GM12874 (cell line): Measurements from ENCODE around the gene MRLN.

ENCODE experiments used
- TF ChIP-seq, protein P1 (sequence below): IDR thresholded peaks from 2 replicates; pipeline ENCODE4 v1.5.1; 2011; ENCODE audit warnings: low read depth, mild to moderate bottlenecking, control low read depth, low read length, moderate library complexity; ENCODE audit not compliant: insufficient read depth

Gene MRLN

DNA sequence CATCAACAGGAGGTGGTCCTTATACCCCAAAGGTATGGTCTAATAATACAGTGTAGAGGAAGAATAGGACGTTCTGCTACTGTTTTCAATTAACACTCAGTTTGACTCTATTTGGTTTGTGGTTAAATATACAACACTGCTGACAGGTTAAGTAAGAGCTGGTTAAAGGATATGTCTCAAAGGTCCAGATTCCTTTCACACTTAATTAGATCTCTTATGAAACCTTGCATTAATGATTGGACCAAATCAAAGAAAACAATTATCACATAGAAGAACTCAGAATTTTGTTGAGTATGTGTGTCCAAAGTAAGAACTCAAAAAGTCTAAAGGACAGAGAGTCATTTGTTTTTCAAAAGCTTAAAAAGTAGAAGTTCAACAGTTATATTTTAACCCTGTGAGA is 18.0 kb downstream of the MRLN start:
- TF ChIP-seq, protein P1, sequence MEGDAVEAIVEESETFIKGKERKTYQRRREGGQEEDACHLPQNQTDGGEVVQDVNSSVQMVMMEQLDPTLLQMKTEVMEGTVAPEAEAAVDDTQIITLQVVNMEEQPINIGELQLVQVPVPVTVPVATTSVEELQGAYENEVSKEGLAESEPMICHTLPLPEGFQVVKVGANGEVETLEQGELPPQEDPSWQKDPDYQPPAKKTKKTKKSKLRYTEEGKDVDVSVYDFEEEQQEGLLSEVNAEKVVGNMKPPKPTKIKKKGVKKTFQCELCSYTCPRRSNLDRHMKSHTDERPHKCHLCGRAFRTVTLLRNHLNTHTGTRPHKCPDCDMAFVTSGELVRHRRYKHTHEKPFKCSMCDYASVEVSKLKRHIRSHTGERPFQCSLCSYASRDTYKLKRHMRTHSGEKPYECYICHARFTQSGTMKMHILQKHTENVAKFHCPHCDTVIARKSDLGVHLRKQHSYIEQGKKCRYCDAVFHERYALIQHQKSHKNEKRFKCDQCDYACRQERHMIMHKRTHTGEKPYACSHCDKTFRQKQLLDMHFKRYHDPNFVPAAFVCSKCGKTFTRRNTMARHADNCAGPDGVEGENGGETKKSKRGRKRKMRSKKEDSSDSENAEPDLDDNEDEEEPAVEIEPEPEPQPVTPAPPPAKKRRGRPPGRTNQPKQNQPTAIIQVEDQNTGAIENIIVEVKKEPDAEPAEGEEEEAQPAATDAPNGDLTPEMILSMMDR = no peak

DNA sequence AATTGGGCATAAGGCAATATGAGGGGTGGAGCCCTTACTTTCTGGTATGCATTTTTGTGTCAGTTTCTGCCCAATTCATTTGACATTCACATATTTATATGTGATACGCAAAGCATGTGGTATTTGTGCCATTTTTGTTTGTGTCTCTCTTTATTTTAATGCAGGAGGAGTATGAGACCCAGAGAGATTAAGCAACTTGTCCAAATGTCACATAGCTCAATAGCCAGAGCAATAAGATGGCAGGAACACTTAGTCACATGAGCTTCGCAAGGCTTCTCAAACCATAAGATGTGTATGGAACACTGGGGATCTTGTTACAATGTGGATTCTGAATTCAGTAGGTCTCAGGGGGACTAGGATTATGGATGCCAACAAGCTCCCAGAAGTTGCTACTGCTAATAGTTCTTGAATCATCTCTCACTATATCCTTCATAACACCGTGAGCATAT is 19.2 kb downstream of the MRLN start:
- TF ChIP-seq, protein P1 = no peak

DNA sequence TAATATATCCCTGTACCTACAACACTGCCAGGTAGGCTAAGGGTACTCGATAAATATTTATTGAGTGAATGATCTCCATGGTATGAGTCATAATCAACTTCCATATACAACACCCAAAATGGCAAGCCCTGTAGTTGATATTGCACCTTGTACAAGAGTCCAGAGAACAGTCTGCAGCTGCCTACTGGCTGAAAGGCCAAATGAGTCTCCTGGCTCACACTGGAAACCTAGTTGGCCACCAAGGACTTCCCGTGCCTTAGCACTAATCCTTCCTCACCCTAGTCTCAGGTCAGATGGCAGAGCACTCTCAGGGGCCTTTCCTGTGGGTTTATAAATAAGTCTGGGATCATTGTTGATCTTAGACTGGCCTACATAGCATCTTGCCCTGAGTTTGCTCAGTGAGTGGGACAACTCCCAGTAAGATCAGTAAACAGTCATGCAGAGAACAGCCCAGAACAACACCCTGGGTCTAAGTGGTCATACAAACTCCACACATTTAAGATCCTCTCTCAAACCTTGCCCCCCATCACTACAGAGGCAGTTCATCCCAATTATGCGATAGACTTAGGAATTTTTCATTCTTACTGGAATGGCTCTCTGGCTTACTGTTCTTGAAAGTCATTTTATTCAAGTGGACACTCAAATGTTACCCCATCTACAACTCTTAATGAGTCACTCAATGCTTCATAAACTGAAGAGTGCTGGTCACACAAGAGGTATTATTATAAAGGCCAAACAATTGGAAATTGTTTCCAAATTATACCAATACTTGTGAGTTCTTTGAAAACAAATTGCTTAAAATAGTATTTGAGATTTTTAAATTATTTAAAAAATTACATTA is 28.9 kb downstream of the MRLN start:
- TF ChIP-seq, protein P1 = no peak

DNA sequence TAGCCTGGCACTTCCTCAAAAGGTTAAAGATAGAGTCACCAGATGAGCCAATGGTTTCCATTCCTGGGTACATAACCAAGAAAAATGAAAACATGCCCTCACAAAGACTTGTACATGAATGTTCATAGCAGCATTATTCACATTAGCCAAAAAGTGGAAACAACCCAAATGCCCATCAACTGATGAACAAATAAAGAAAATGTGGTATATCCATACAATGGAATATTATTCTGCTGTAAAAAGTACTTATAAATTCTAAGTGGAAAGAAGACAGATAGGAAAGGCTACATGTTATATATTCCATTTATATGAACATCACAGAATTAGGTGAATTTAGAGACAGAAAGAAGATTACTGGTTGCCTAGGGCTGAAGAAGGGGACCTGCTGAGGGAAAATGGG is 32.9 kb downstream of the MRLN start:
- TF ChIP-seq, protein P1 = no peak

DNA sequence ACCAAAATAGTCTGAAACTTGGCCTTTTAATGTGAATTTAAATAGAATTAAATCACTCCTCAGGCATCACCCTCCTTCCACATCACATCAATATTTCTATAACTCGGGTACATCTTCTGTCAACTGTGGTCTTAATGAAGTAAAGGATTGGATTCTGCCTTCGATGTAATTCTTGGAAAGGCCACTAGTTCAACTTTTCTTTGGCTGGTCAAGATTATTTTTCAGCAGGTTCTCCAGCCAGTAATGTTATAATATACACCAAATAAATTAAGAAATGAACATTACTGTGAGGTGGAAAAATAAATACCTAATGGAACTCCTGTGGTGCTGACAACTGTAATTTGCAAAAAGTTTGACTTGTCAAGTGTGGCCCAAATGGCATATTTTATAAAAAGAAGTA is 33.9 kb downstream of the MRLN start:
- TF ChIP-seq, protein P1 = peak; percentile 6; the same call in 1 of the 2 replicates

DNA sequence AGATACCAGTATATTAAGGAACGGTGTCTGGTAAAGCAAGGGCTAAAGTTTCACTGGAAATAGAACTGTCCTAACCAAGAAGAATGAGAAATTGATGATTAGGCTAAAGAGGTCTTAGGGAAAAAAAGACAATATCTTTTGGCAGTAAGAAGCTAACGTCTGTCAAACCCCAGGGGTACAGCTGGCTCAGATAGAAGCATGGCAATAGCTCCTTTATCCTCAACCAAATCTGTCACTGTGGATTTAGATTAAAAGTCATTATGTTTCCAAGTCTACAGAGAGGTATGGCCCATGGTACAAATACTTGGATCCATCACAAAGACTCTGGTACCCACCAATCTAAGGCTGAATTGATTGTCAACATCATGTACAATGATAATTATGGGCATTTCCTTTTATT is 35.0 kb downstream of the MRLN start:
- TF ChIP-seq, protein P1 = no peak

DNA sequence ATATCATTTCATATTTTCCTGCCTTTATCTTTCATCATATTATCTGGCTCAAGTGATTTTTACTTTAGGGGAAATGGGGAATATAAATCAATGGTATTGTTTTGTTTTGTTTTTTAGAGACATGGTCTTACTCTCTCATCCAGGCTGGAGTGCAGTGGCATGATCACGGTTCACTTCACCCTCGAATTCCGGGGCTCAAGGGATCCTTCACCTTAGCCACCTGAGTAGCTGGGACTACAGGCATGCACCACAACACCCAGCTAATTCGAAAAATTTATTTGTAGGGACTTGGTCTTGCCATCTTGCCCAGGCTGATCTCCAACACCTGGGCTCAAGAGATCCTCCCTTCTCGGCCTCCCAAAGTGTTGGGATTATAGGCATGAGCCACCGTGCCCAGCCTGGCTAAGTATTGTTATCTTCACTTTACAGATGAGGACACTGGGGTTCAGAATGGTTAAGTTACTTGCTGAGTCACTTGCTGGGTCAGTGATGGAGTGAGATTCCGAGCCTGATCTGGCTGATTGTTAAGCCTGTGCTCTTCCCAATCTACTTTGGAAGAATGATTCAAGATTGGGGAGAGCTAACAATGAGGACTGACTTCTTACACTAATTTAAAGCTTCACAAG is 39.9 kb downstream of the MRLN start:
- TF ChIP-seq, protein P1 = no peak
